Epithelial cell of proximal tubule (primary cell): ENCODE results near the gene PROX1. TPM values are rescaled to one million over a fixed set of nuclear protein-coding genes. Genes with fewer than 3 reads are reported as not detected.

Experiments
- DNase-seq: peaks from one replicate; pipeline ENCODE4 v3.0.0-alpha.2; 2011; ENCODE audit warnings: low read depth
- H3K4me3 ChIP-seq: 2 replicates; pipeline ENCODE4 v1.5.1; 2011; ENCODE audit warnings: low read depth, mild to moderate bottlenecking, low read length
- CTCF ChIP-seq: conservative IDR thresholded peaks from 2 replicates; pipeline ENCODE4 v1.5.1; 2012; ENCODE audit warnings: low read depth, mild to moderate bottlenecking, low read length
- total RNA-seq: library from RNA; depleted of rRNA; stranded (reverse); fragments of >200 nt; gene quantifications from 2 replicates; pipeline ENCODE4 v1.2.3, GENCODE V29; 2015

The PROX1 gene
- total RNA-seq, 1 donor from 2014 or later, result 0.06 TPM

GRCh38 chr1:214010197-214010573 is 22.4 kb downstream of the PROX1 start:
- no peak overlapping the region for H3K4me3 ChIP-seq
- TF ChIP-seq CTCF, result no peak
- DNase-seq, result no peak

GRCh38 chr1:214010717-214011116 is 22.9 kb downstream of the PROX1 start:
- TF ChIP-seq CTCF, result no peak
- no peak for DNase-seq
- no peak overlapping the region for H3K4me3 ChIP-seq

GRCh38 chr1:214012418-214012817 is 24.6 kb downstream of the PROX1 start:
- DNase-seq, result no peak
- no peak for TF ChIP-seq CTCF
- no peak overlapping the region for H3K4me3 ChIP-seq

GRCh38 chr1:214013614-214014377 is 26.0 kb downstream of the PROX1 start:
- no peak for DNase-seq
- H3K4me3 ChIP-seq, result no peak overlapping the region
- no peak for TF ChIP-seq CTCF

- TF ChIP-seq CTCF, result no peak
- DNase-seq, result no peak
- no peak overlapping the region for H3K4me3 ChIP-seq
These were observed 27.0 kb downstream of the PROX1 start for GRCh38 chr1:214014730-214015129.

- no peak for TF ChIP-seq CTCF
- no peak overlapping the region for H3K4me3 ChIP-seq
- no peak for DNase-seq
These were observed 29.6 kb downstream of the PROX1 start for GRCh38 chr1:214017191-214017982.
